NCI-H524 (cell line): ENCODE measurements around the gene ANAPC16.
"Not testable (repeated sequence)": the region's sequence is repeated elsewhere in the genome, so short reads cannot be mapped to it uniquely, and the experiment has no call there.

Experiments
- DNase-seq, 2 experiments: peaks; one replicate each; lab custom pipeline; 2025; lab: John Stamatoyannopoulos, UW

The ANAPC16 gene

GRCh38 chr10:72215611-72216549 lies at the start of gene ANAPC16, which contains the start of gene ASCC1:
Gene ANAPC16 (plus strand): TSS chr10:72216012. CDS start chr10:72223915, 7,903 bp downstream.
Gene ASCC1 (minus strand): TSS chr10:72216276. CDS start chr10:72213298, 2,978 bp downstream.
- DNase-seq, result peak; percentile 38 to 69

GRCh38 chr10:72167118-72167517 lies 48.7 kb upstream of the ANAPC16 start:
- DNase-seq, result no peak

GRCh38 chr10:72170263-72170662 lies 45.5 kb upstream of the ANAPC16 start:
- DNase-seq, result no peak

- DNase-seq, result no peak
Observed at GRCh38 chr10:72170733-72171132, 45.1 kb upstream of the ANAPC16 start.

GRCh38 chr10:72171175-72171630 lies 44.6 kb upstream of the ANAPC16 start:
- DNase-seq, result no peak

GRCh38 chr10:72173262-72173618 lies 42.6 kb upstream of the ANAPC16 start:
- DNase-seq, result no peak

GRCh38 chr10:72173619-72174296 lies 42.1 kb upstream of the ANAPC16 start:
- no peak for DNase-seq

- no peak for DNase-seq
Observed at GRCh38 chr10:72174297-72174662, 41.5 kb upstream of the ANAPC16 start.

- DNase-seq, result no peak
Observed at GRCh38 chr10:72175149-72175548, 40.7 kb upstream of the ANAPC16 start.

GRCh38 chr10:72176701-72177100 lies 39.1 kb upstream of the ANAPC16 start:
- no peak for DNase-seq

GRCh38 chr10:72177454-72177853 lies 38.4 kb upstream of the ANAPC16 start:
- no peak for DNase-seq

GRCh38 chr10:72184156-72184555 lies 31.7 kb upstream of the ANAPC16 start:
- no peak for DNase-seq

GRCh38 chr10:72186258-72186981 lies 29.4 kb upstream of the ANAPC16 start:
- no peak for DNase-seq

GRCh38 chr10:72186982-72187330 lies 28.9 kb upstream of the ANAPC16 start:
- DNase-seq, result no peak

- DNase-seq, result no peak
Observed at GRCh38 chr10:72194949-72195348, 20.9 kb upstream of the ANAPC16 start.

GRCh38 chr10:72200883-72201282 lies 14.9 kb upstream of the ANAPC16 start:
- DNase-seq, result no peak

GRCh38 chr10:72201293-72201692 lies 14.5 kb upstream of the ANAPC16 start:
- DNase-seq, result no peak

GRCh38 chr10:72204296-72204695 lies 11.5 kb upstream of the ANAPC16 start:
- no peak for DNase-seq

GRCh38 chr10:72204724-72205123 lies 11.1 kb upstream of the ANAPC16 start:
- no peak for DNase-seq

- no peak for DNase-seq
Observed at GRCh38 chr10:72206511-72207229, 9.1 kb upstream of the ANAPC16 start.

- DNase-seq, result not testable (repeated sequence)
Observed at GRCh38 chr10:72208526-72208925, 7.3 kb upstream of the ANAPC16 start.

GRCh38 chr10:72211381-72211780 lies 4.4 kb upstream of the ANAPC16 start:
- DNase-seq, result not testable (repeated sequence)
